Activated CD4-positive, alpha-beta T cell treated with anti-CD3 and anti-CD28 coated beads, Interleukin-2, amount 10 ng/mL, durations not matched to agents 7 days and 5 days (primary cell): ENCODE measurements around the gene GTF3C1. TPM values are rescaled to one million over a fixed set of nuclear protein-coding genes. Genes with fewer than 3 reads are reported as not detected.

Experiments used
- CTCF ChIA-PET: fragments of 350-600 bp; sonication (Branson Sonifier 250); formaldehyde crosslinking; loops from one replicate; lab custom pipeline; 2021; ENCODE audit warnings: antibody characterized with exemption; lab: Charles Lee
- POLR2A ChIA-PET: fragments of 350-600 bp; sonication (Branson Sonifier 250); formaldehyde crosslinking; loops from one replicate; lab custom pipeline; 2021; ENCODE audit warnings: antibody characterized with exemption; lab: Charles Lee
- DNase-seq: peaks from one replicate; pipeline ENCODE4 v3.0.0-alpha.2; 2020
- H3K27ac Mint-ChIP-seq: one replicate; pipeline ENCODE4 v1.8.0; 2021; ENCODE audit warnings: mild to moderate bottlenecking, moderate library complexity, mixed read lengths
- H3K27me3 Mint-ChIP-seq: one replicate; pipeline ENCODE4 v1.8.0; 2021; ENCODE audit warnings: mixed read lengths
- H3K36me3 Mint-ChIP-seq: one replicate; pipeline ENCODE4 v1.8.0; 2021; ENCODE audit warnings: low read depth, mixed read lengths
- H3K4me1 Mint-ChIP-seq: one replicate; pipeline ENCODE4 v1.8.0; 2021; ENCODE audit warnings: mixed read lengths
- H3K4me3 Mint-ChIP-seq: one replicate; pipeline ENCODE4 v1.8.0; 2021; ENCODE audit warnings: mild to moderate bottlenecking, moderate library complexity, mixed read lengths
- H3K9me3 Mint-ChIP-seq: one replicate; pipeline ENCODE4 v1.8.0; 2021; ENCODE audit warnings: mixed read lengths
- total RNA-seq, 2 experiments: library from RNA; stranded (reverse); gene quantifications; one replicate each; pipeline ENCODE4 v1.2.3, GENCODE V29; 2021

GTF3C1 gene
- total RNA-seq, 2 experiments from 2014 or later = 51.9 to 52.9 TPM

DNA sequence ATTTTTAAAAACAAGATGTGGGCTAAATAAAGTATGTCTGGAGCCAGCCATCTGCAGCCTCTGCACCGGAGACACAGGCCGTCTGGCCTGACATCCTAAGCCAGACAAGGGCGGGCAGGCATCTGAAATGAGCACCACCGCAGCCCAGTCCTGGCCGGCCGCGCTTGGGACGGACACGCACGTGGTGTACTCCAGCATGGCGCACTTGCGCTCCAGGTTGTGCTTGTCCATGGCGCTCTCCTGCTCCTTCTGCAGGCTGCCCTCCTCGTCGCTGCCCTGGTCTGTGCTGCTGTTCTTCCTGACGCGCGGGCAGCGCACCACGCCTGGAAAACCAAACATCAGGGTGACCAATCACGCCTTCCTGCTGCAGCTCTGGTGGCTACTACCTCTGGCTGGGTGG is 60.3 kb downstream of the GTF3C1 start:
- Mint-ChIP-seq H3K27ac (no peak overlapping the region), H3K36me3 (peaks cover 31% of the 10 kb centered on the region), H3K4me1 (no peaks in the 10 kb centered on the region)

DNA sequence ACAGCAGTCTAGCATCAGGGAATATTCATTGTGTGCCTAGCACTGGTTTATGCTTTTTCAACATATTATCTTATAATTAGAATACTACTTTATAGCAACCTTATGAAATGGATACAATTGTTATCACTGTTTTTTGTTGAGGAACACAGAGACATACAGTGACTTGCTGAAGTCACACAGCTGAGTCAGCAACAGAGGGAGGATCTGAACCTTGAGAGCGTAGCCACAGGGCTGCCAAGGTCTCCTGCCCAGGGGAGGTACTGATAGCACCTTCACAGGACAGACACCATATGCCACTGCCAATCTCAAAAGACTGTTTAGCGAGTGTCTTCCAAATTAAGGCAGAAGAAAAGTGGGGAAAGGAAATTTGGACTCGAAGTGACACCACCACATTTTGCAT is 63.0 kb downstream of the GTF3C1 start:
- Mint-ChIP-seq H3K27ac (no peak overlapping the region), H3K9me3 (no peaks in the 10 kb centered on the region), H3K4me3 (no peak overlapping the region), H3K36me3 (peaks cover 37% of the 10 kb centered on the region), H3K4me1 (no peaks in the 10 kb centered on the region), H3K27me3 (no peaks in the 10 kb centered on the region)
- POLR2A ChIA-PET = no interaction called here
- CTCF ChIA-PET = no interaction called here
- no peak for DNase-seq

More for the DNA sequence above, 60.3 kb downstream of the GTF3C1 start:
- no peak for DNase-seq
- POLR2A ChIA-PET = no interaction called here
- CTCF ChIA-PET = no interaction called here
- no peaks in the 10 kb centered on the region for H3K9me3 Mint-ChIP-seq
- no peak overlapping the region for H3K4me3 Mint-ChIP-seq
- no peaks in the 10 kb centered on the region for H3K27me3 Mint-ChIP-seq

DNA sequence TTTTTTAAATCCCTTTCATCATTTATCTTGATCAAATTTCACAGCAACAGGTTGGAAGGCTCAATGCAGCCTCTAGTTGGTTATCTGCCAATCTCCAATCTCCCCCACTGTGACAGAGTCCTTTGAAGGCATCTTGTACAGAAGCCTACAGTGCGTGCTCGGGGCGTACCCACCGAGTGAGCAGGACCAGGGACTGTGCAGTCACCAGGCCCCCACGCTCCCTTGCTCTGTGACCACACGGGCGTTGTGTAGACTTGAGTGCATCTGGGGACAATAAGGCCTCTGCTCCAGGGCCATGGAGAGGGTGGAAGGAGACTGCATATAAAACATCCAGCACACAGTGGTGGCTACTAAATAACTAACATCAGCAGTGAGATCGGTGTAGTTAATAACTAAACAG is 63.4 kb downstream of the GTF3C1 start:
- Mint-ChIP-seq H3K27me3 (no peaks in the 10 kb centered on the region), H3K4me1 (no peaks in the 10 kb centered on the region), H3K4me3 (no peak overlapping the region), H3K27ac (no peak overlapping the region), H3K36me3 (peaks cover 40% of the 10 kb centered on the region), H3K9me3 (no peaks in the 10 kb centered on the region)
- CTCF ChIA-PET = no interaction called here
- POLR2A ChIA-PET = no interaction called here
- DNase-seq = no peak

DNA sequence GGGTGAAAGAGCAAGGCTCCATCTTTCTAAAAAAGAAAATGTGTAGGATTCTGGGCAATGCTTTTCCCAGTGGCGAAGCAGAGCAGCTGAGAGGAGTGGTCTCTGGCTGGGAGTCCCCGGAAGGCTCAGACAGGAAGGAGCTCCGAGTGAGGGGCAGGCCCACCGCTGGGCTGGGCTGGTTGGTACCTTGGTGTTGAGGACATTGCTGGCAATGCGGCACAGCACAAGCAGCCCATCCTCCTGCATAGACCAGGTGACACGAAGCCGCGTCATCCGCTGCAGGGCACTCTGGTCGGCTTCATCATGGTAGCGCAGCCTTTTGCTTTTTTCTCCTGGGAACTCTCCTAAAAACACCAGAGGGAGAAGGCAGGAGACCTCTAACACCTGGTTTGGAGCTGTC is 63.9 kb downstream of the GTF3C1 start:
- CTCF ChIA-PET = interaction anchor here (0.9 kb wide), 1 partner anchor 20 kb away, joined by 3 read pairs; no protein-coding TSS in a partner anchor
- H3K27me3 Mint-ChIP-seq = no peaks in the 10 kb centered on the region
- H3K9me3 Mint-ChIP-seq = no peaks in the 10 kb centered on the region
- no peak overlapping the region for H3K4me3 Mint-ChIP-seq
- POLR2A ChIA-PET = no interaction called here
- H3K27ac Mint-ChIP-seq = no peak overlapping the region
- H3K36me3 Mint-ChIP-seq = peaks cover 41% of the 10 kb centered on the region
- no peaks in the 10 kb centered on the region for H3K4me1 Mint-ChIP-seq
- no peak for DNase-seq

DNA sequence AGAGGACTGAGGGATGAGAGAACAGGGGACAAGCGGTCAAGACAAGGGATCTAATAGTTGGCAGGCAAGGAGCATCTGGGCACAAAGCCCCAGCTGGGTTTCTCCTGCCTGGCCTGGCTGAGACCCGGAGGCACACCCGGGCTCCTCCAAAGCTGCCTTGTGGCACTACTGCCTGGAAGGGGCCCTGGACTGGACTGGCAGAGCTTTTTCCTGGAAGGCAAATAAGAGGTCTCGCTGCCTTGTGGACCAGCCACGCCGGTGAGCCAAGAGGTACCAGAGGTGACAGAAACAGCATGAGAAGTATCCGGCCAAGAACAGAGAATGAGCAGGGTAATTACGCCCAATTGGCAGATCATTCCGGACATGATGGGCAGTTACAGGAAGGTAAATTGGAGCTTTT is 64.6 kb downstream of the GTF3C1 start:
- Mint-ChIP-seq H3K4me1 (no peaks in the 10 kb centered on the region), H3K4me3 (no peak overlapping the region), H3K36me3 (peaks cover 44% of the 10 kb centered on the region), H3K27ac (no peak overlapping the region), H3K9me3 (no peaks in the 10 kb centered on the region), H3K27me3 (no peaks in the 10 kb centered on the region)
- ChIA-PET CTCF (interaction anchor here (0.9 kb wide), 1 partner anchor 20 kb away, joined by 3 read pairs; no protein-coding TSS in a partner anchor), POLR2A (no interaction called here)
- DNase-seq = no peak

DNA sequence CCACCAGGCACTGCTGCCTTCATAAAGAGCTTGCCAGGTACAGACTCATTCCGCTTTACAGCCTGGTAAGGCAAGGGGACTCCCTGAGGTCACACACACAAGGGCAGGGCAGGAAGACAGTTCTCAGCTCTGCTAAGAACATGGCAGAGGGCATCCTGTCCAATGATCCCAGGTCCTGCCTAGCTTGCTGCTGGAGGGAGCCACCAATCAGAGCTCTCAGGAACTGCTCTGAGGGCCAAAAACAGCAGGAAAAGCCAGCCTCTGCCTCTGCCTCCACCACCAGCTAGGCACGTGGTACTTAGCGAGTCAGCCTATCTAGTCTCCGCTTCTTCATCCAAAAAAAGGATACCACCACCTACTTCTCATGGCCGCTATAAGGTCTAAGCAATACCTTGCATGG is 66.1 kb downstream of the GTF3C1 start:
- Mint-ChIP-seq H3K4me1 (no peaks in the 10 kb centered on the region), H3K27ac (peak overlapping the region; percentile 39), H3K27me3 (no peaks in the 10 kb centered on the region), H3K4me3 (no peak overlapping the region), H3K9me3 (no peaks in the 10 kb centered on the region), H3K36me3 (peaks cover 43% of the 10 kb centered on the region)
- CTCF ChIA-PET = no interaction called here
- no peak for DNase-seq
- POLR2A ChIA-PET = no interaction called here

DNA sequence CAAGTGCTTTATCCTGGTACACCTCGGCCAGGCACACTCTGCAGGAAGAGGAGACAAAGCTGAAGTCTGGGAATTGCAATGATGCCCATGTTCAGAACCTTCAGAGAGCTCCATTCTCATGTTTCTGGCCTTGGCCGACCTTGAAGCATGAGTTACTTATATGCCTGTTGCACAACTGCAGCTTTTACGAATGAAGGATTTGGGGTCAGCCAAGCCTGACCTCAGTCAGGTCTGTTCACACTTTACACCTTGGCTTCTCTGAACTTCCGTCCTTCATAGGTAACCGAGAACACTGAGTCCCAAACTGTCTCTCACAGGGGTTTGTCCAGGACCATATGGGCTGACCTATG is 66.7 kb downstream of the GTF3C1 start:
- Mint-ChIP-seq H3K27me3 (no peaks in the 10 kb centered on the region), H3K4me3 (no peak overlapping the region), H3K36me3 (peaks cover 43% of the 10 kb centered on the region), H3K9me3 (no peaks in the 10 kb centered on the region), H3K27ac (no peak overlapping the region), H3K4me1 (no peaks in the 10 kb centered on the region)
- ChIA-PET POLR2A (no interaction called here), CTCF (no interaction called here)
- DNase-seq = no peak

DNA sequence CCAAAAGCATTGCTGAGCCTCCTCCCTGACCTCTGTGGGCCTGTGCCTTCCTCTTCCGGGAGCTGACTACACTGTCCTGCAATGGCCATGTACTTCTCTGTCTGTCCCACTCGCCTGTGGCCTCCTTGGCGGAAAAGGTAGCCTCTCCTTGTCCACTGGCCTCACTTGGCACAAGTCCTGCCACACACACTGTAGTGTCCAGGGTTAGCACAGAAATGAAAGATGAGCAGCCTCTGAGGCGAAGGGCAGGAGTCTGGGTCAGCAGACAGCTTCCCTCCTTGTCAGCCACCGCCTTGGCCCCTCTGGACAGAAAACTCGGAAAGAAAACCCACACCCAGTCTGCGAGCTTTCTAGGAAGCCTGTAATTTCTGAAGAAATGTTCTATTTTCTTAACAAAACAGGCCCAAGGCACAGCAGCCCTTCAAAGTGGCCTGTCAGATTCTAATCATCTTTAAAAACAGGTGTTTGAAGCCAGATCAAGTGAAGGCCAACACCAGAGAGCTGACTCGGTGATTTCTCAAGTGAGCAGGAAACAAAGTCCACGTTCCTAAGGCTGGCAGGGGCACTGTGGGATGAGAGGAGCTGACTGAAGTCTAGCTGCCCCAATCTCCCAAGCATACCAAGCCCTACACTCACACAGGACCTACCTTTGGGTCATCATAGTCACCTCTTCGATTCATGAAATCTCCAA is 67.2 kb downstream of the GTF3C1 start:
- POLR2A ChIA-PET = no interaction called here
- Mint-ChIP-seq H3K4me1 (no peaks in the 10 kb centered on the region), H3K9me3 (no peaks in the 10 kb centered on the region), H3K27me3 (no peaks in the 10 kb centered on the region), H3K4me3 (no peak overlapping the region), H3K27ac (no peak overlapping the region), H3K36me3 (peaks cover 40% of the 10 kb centered on the region)
- CTCF ChIA-PET = interaction anchor here (0.9 kb wide), 1 partner anchor 10 kb away, joined by 3 read pairs; no protein-coding TSS in a partner anchor
- no peak for DNase-seq

DNA sequence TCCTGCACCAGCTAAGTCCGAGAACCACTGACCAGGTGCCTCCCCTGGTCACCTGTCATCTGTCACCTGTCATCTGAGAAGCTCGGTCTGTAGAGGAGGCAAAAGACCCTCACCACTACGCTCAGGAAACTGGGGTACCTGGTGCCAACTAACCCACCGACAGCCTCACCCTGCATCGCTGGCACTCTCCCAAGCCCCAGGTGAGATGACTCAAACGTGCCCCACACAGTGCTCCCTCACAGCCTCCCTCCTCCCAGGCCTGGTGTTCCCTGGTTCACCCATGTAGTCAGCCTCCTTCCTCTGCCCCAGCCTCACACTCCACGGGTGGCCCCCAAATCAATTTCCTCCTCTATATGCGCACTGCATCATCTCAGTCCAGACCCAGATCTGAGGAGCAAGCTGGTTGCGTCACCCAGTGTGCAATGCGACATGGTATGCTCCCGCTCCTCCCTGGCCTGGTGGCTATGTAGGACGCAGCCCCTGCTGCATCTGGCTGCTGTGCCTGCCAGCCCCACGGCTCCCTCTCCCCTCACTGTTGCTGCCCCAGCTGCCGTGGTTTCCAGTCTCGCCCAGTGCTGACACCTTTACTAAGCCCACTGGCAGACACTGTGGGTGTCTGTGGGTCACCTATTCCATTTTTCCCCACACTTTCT is 68.3 kb downstream of the GTF3C1 start:
- H3K9me3 Mint-ChIP-seq = no peaks in the 10 kb centered on the region
- ChIA-PET POLR2A (no interaction called here), CTCF (no interaction called here)
- H3K4me1 Mint-ChIP-seq = no peaks in the 10 kb centered on the region
- DNase-seq = no peak
- H3K4me3 Mint-ChIP-seq = no peak overlapping the region
- H3K27me3 Mint-ChIP-seq = no peaks in the 10 kb centered on the region
- no peak overlapping the region for H3K27ac Mint-ChIP-seq
- H3K36me3 Mint-ChIP-seq = peaks cover 42% of the 10 kb centered on the region

DNA sequence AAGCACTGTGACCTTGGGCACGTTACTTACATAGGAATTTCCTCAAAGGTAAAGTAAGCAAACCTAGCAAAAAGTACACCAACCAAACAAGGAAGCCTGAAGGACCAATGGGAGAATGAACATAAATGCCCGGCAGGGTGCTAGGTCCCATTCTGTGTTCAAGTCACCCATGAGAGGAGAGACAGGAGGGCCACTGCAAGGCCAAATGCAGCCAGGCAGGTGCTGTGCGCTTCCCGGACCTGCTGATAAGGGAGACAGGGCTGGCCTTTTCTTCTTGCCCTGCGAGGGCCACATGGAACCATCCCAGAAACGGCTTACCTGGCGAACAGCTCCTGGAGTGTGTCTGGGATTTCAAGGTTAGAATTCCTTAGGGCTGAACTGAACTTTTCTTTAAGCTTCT is 69.0 kb downstream of the GTF3C1 start:
- H3K36me3 Mint-ChIP-seq = peaks cover 43% of the 10 kb centered on the region
- H3K27me3 Mint-ChIP-seq = no peaks in the 10 kb centered on the region
- ChIA-PET POLR2A (no interaction called here), CTCF (no interaction called here)
- DNase-seq = no peak
- H3K9me3 Mint-ChIP-seq = no peaks in the 10 kb centered on the region
- H3K27ac Mint-ChIP-seq = no peak overlapping the region
- no peaks in the 10 kb centered on the region for H3K4me1 Mint-ChIP-seq
- H3K4me3 Mint-ChIP-seq = no peak overlapping the region

DNA sequence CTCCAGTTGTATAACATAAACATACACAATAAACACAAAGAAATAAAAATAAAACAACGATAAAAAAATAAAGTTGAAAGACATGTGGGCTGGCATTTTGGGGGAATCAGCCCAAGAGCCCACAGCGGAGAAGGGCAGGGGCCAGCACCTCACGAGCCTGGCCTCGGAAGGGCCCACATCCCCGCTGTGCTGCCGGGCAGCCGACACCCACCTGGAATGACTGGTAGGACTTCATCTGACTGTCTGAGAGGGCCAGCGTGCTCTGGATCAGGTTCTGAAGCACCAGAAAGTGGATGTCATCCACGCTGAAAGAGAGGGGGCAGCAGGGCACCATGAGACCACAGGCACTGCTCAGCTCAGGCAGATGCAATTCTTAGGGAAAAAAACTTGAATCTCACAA is 73.5 kb downstream of the GTF3C1 start:
- no peaks in the 10 kb centered on the region for H3K9me3 Mint-ChIP-seq
- no peak overlapping the region for H3K4me3 Mint-ChIP-seq
- H3K36me3 Mint-ChIP-seq = peaks cover 32% of the 10 kb centered on the region
- no peak overlapping the region for H3K27ac Mint-ChIP-seq
- POLR2A ChIA-PET = no interaction called here
- no peaks in the 10 kb centered on the region for H3K4me1 Mint-ChIP-seq
- DNase-seq = no peak
- H3K27me3 Mint-ChIP-seq = no peaks in the 10 kb centered on the region
- CTCF ChIA-PET = no interaction called here

DNA sequence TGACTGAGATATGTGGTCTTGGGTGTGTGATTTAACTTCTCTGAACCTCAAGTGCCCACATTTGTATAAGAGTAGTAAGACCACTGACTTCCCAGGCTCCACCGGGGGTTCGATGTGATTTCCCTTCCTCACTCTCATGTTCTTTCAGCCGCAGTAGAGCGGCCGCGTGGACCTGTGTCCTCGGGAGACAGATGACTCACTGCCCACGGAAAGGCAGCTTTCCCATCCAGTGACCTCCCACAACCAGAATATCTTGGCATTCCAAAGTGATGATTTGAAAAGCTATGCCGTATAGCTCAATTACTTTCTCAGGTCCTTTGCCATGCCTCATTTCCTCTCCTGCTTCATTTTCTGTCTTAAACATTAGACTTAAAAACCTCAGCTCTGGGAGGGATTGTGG is 74.2 kb downstream of the GTF3C1 start:
- no peak for DNase-seq
- Mint-ChIP-seq H3K9me3 (no peaks in the 10 kb centered on the region), H3K4me1 (no peaks in the 10 kb centered on the region), H3K27ac (no peak overlapping the region), H3K4me3 (no peak overlapping the region), H3K36me3 (peaks cover 37% of the 10 kb centered on the region), H3K27me3 (no peaks in the 10 kb centered on the region)
- ChIA-PET CTCF (no interaction called here), POLR2A (no interaction called here)

DNA sequence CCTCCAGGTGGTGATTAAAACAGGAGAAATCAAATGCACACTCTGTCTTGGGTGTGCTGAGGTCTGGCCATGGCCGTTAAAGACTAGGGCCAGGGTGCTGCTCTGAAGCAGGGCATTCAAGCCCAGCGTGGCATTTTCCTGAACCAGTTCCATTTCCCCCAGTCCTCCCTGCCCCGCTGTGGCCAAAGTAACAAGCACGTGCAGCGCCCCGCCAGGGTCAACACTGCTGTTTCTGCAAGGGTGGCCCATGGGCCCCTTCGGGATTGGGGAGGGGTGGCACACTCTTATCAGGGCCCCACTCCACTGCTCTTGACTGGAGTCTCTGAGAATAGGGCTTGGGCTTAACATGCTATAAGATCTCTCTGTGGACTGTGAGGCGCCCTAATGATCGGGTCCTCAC is 74.8 kb downstream of the GTF3C1 start:
- Mint-ChIP-seq H3K36me3 (peaks cover 39% of the 10 kb centered on the region), H3K27ac (no peak overlapping the region), H3K9me3 (no peaks in the 10 kb centered on the region), H3K4me3 (no peak overlapping the region), H3K27me3 (no peaks in the 10 kb centered on the region), H3K4me1 (no peaks in the 10 kb centered on the region)
- DNase-seq = no peak
- POLR2A ChIA-PET = no interaction called here
- CTCF ChIA-PET = no interaction called here

DNA sequence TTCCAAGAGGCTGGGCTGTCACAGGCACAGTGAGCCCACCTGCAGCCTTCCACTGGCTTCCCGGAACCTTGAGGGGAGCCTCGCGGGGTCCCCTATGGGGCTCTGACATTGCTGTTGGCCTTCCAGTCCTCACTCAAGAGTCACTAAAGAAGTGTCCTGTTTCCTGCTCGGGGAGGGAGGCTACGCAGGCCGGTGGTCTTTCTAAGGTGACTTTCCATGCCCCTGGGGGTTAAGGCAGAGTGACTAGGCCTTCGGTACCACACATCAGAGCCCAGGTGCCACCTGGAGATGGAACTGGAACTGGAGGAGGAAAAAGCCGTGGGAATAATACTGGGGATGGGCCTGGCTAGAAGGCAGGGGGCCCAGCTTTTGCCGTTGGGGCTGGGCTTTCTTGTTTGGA is 75.7 kb downstream of the GTF3C1 start:
- H3K4me1 Mint-ChIP-seq = no peaks in the 10 kb centered on the region
- no peak for DNase-seq
- H3K9me3 Mint-ChIP-seq = no peaks in the 10 kb centered on the region
- no peak overlapping the region for H3K27ac Mint-ChIP-seq
- H3K27me3 Mint-ChIP-seq = no peaks in the 10 kb centered on the region
- H3K4me3 Mint-ChIP-seq = no peak overlapping the region
- POLR2A ChIA-PET = no interaction called here
- CTCF ChIA-PET = no interaction called here
- peaks cover 47% of the 10 kb centered on the region for H3K36me3 Mint-ChIP-seq
